Dermis blood vessel endothelial cell (primary cell): ENCODE measurements around the gene WSB1. TPM values are rescaled to one million over a fixed set of nuclear protein-coding genes. Genes with fewer than 3 reads are reported as not detected.

Experiments used
- DNase-seq: peaks from one replicate; pipeline ENCODE4 v3.0.0; 2010
- total RNA-seq: library from RNA; depleted of rRNA; stranded (reverse); fragments of >200 nt; gene quantifications from 2 replicates; pipeline ENCODE4 v1.2.3, GENCODE V29; 2014

WSB1 gene
- total RNA-seq, 1 donor from 2014 or later: 783 TPM

- DNase-seq: no peak
Observed at GRCh38 chr17:27362503-27362902, 68.6 kb downstream of the WSB1 start.

GRCh38 chr17:27362909-27363308 is 69.0 kb downstream of the WSB1 start:
- DNase-seq: no peak

- no peak for DNase-seq
Observed at GRCh38 chr17:27363326-27363725, 69.4 kb downstream of the WSB1 start.

Other genes with a start within 250 kb of the WSB1 start
- 26.3 and 33.4 TPM in 2 replicates for gene KSR1, start 162.3 kb downstream of the WSB1 start, total RNA-seq